Cardiac fibroblast (primary cell): ENCODE data around the gene GALNT17.

Source experiments
- DNase-seq, 2 donors: peaks; one replicate each; pipeline versions ENCODE4 v3.0.0 to v3.0.0-alpha.2; 2010; ENCODE audit warnings: low read depth in 2 of 2
- H3K4me3 ChIP-seq, 2 donors: replicated peaks in 1 of 2; 1 replicate in 1 of 2; 2 replicates in 1 of 2; pipeline ENCODE4 v1.5.1; 2011; ENCODE audit warnings: low read depth in 2 of 2, low read length in 2 of 2, mild to moderate bottlenecking in 2 of 2, moderate library complexity in 1 of 2
- CTCF ChIP-seq: IDR thresholded peaks from one replicate; pipeline ENCODE4 v1.5.1; 2011; ENCODE audit warnings: low read depth, mild to moderate bottlenecking, low read length, inconsistent platforms

GALNT17 gene

DNA sequence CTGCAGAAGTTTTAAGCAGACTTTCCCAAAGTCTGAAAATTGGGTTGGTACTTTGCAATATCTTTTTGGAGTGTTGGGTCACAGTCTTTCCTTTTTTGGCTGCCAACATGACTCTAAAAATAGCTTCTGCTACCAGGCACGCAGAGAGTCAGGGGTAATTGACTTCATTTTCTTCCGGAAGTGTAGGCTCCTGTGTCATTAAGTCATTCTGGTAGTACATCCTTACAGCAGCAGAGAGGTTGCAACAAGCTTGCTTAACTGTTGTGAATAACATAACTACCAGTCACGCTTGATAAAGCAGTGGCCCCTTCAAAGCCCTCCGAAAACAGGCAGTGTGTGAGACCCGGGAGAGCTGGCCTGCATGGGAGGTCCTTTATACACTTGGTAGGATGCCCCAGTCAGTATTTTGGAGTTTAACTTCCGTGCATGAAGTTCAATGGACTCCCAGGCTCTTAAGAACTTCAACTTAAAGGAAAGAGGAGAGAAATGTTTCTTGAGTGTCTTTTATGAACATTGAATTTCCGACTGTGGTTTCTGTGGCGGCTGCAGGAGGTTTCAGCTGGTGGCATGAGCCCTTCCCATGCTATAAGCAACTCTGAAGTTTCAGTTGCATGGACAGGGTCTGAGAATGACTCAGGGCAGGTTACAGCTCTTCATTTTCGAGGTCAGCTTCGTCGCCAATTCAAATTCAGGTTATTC, 310.7 kb downstream of the GALNT17 start:
- DNase-seq = no peak
- no peak overlapping the region for H3K4me3 ChIP-seq
- no peak for TF ChIP-seq CTCF

- DNase-seq = no peak
- no peak for TF ChIP-seq CTCF
- H3K4me3 ChIP-seq = no peak overlapping the region
These were observed 311.2 kb downstream of the GALNT17 start for GRCh38 chr7:71443191-71443530.

- no peak overlapping the region for H3K4me3 ChIP-seq
- TF ChIP-seq CTCF = no peak
- no peak for DNase-seq
These were observed 312.2 kb downstream of the GALNT17 start for GRCh38 chr7:71444130-71444529.

GRCh38 chr7:71453630-71454029, 321.7 kb downstream of the GALNT17 start:
- TF ChIP-seq CTCF = no peak
- no peak overlapping the region for H3K4me3 ChIP-seq
- DNase-seq = no peak

DNA sequence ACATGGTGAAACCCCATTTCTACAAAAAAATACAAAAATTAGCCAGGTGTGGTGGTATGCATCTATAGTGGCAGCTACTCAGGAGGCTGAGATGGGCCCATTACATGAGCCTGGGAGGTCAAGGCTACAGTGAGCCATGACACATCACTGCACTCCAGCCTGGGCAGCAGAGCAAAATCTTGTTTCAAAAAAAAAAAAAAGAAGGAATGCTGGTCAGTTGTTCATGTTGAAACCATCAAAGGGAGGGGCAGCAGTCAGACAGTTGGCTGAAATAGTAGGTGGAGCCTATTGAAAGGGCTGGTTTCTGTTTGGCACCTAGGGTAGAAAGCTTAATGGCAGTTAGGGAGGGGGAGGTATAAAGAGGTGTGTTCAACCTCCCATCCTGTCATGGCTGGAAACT, 323.0 kb downstream of the GALNT17 start:
- no peak for TF ChIP-seq CTCF
- no peak for DNase-seq
- no peak overlapping the region for H3K4me3 ChIP-seq

GRCh38 chr7:71457021-71457420, 325.1 kb downstream of the GALNT17 start:
- no peak for TF ChIP-seq CTCF
- no peak for DNase-seq
- no peak overlapping the region for H3K4me3 ChIP-seq
